Hepatocyte (in vitro differentiated cells): ENCODE results near the gene CLGN.
"Not testable (repeated sequence)": the region's sequence is repeated elsewhere in the genome, so short reads cannot be mapped to it uniquely, and the experiment has no call there.

Experiments
- EZH2phosphoT487 ChIP-seq: fragments of 200-600 bp; sonication (generic); IDR thresholded peaks from one replicate; pipeline ENCODE4 v1.6.1; 2018; ENCODE audit warnings: antibody characterized with exemption, mild to moderate bottlenecking, low read depth, moderate library complexity; ENCODE audit not compliant: unreplicated experiment, severe bottlenecking
- TF ChIP-seq, protein P1 (sequence below): fragments of 200-600 bp; sonication (generic); IDR thresholded peaks from 2 replicates; pipeline ENCODE4 v1.5.1; 2016; ENCODE audit warnings: antibody characterized with exemption, mild to moderate bottlenecking; ENCODE audit not compliant: poor library complexity

DNA sequence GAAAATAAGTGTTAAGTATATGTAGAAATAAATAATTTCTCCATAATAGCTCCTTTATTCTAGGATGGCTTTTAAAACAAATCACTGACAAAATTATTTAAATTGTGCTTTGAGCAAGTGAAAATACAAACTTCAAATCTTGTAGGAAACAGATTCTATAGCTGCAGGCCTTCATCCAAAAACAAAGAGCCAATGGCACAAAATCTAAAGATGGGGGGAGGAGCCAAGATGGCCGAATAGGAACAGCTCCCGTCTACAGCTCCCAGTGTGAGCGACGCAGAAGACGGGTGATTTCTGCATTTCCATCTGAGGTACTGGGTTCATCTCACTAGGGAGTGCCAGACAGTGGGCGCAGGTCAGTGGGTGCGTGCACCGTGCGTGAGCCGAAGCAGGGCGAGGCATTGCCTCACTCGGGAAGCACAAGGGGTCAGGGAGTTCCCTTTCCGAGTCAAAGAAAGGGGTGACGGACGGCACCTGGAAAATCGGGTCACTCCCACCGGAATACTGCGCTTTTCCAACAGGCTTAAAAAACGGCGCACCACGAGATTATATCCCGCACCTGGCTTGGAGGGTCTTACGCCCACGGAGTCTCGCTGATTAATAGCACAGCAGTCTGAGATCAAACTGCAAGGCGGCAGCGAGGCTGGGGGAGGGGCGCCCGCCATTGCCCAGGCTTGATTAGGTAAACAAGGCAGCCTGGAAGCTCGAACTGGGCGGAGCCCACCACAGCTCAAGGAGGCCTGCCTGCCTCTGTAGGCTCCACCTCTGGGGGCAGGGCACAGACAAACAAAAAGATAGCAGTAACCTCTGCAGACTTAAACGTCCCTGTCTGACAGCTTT lies 14.1 kb downstream of the CLGN start:
- TF ChIP-seq, protein P1, sequence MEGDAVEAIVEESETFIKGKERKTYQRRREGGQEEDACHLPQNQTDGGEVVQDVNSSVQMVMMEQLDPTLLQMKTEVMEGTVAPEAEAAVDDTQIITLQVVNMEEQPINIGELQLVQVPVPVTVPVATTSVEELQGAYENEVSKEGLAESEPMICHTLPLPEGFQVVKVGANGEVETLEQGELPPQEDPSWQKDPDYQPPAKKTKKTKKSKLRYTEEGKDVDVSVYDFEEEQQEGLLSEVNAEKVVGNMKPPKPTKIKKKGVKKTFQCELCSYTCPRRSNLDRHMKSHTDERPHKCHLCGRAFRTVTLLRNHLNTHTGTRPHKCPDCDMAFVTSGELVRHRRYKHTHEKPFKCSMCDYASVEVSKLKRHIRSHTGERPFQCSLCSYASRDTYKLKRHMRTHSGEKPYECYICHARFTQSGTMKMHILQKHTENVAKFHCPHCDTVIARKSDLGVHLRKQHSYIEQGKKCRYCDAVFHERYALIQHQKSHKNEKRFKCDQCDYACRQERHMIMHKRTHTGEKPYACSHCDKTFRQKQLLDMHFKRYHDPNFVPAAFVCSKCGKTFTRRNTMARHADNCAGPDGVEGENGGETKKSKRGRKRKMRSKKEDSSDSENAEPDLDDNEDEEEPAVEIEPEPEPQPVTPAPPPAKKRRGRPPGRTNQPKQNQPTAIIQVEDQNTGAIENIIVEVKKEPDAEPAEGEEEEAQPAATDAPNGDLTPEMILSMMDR = not testable (repeated sequence)
- TF ChIP-seq EZH2phosphoT487 = not testable (repeated sequence)
